HG02970 (cell line): Measurements from ENCODE around the gene C2orf92.

Source experiments
- ATAC-seq: cut with Tn5 transposase; IDR thresholded peaks from one replicate; pipeline ENCODE4 v1.9.1; 2021; ENCODE audit warnings: mild to moderate bottlenecking, moderate library complexity, moderate number of reproducible peaks; ENCODE audit not compliant: unreplicated experiment, low FRiP score

The C2orf92 gene

DNA sequence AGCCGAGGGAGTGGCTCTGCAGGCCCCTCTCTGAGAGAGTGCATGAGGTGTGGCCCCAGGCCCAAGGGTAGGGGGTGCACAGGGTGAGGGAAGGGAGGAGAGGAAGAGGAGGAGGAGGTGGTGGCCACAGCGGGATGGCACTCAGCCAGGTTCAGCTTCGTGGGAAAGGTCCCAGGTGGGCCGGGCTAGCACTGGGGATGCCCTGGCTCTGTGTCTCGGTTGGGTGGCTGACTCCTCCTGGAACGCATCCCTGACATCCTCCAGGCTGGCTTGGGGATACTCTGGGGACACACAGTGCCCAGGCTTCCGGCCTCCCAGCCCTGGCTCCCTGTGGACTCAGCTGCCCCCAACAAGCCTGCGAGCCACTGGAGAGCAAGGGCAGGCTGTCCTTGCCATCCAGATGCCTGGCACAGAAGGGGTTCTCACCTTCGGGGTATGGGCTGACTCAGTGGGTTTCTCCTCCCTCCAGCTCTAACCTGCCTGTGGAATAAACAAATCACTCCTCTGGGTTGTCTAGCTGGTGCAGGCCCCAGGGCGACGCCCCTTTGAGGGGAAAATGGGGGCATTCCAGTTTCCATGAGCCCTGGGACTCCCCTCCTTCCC, 43.3 kb downstream of the C2orf92 start:
- no peak for ATAC-seq

GRCh38 chr2:97713296-97714083, 44.0 kb downstream of the C2orf92 start, which contains the start of gene ZAP70:
ZAP70 (plus strand) TSS chr2:97713576; CDS start chr2:97724037, 10,461 bp downstream.
- ATAC-seq = no peak

- no peak for ATAC-seq
Measured at GRCh38 chr2:97714084-97714949, 44.8 kb downstream of the C2orf92 start.

DNA sequence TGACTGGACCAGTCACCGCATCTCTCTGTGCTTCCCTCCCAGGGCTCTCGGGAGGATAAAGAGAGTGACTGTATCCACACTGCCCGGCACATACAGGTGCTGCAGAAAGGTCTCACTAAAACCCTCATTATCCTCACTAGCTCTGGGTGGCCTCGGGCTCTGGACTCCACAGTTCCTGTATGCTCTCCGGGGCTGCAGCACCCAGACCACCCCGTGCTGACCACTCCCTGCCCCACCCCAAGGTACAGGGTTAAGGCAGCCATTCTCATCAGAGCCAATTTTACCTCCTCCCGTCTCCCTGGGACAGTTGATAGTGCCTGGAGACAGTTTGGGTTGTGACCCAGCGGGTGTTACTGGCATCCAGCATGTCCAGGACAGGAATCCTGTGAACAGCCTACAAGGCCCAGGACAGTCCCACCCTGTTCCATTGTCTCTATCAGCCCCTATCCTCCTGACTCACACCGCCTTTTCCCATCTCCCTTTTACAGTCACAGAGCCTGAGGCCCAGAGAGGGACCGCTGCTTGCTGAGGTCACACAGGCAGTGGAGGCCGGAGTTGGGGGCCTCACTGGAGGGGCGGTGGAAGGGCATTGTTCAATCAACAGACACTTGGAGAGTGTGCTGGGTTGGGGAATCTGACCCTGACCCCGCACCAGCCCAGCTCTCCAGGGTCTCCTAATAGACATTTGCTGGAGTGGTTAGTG, 45.6 kb downstream of the C2orf92 start:
- ATAC-seq = no peak

DNA sequence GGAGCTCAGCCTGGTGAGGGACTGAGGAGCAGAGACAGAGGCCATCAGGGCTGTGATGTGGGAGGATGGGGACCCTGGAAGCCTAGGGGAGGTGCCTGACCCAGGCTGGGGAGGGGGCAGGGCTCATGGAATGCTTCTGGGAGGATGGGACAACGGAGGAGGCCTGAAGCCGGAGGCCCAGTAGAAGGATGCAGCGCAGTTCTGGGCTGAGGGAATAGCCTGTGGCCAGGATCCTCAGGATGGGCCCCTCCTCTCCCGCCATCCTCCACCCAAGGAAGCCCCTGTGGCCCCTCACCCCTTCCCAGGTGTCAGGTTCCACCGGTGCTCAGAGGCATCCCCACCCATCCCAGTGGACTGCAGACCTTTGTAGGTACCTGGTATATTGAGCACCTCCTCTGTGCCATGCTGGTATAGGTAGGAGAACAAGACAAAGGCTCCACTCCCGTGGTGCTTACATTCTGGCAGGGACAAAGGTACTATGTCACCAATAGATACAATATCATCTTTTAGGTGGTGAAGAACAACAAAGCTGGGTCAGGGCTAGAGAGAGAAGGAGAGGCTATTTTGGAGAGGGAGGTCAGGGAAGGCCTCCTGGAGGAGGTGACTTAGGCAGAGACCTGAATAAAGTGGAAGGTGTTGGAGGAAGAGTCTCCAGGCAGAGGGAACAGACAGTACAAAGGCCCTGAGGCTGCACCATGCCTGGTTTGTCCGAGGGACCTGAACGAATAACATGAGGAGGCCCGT, 46.6 kb downstream of the C2orf92 start:
- no peak for ATAC-seq

DNA sequence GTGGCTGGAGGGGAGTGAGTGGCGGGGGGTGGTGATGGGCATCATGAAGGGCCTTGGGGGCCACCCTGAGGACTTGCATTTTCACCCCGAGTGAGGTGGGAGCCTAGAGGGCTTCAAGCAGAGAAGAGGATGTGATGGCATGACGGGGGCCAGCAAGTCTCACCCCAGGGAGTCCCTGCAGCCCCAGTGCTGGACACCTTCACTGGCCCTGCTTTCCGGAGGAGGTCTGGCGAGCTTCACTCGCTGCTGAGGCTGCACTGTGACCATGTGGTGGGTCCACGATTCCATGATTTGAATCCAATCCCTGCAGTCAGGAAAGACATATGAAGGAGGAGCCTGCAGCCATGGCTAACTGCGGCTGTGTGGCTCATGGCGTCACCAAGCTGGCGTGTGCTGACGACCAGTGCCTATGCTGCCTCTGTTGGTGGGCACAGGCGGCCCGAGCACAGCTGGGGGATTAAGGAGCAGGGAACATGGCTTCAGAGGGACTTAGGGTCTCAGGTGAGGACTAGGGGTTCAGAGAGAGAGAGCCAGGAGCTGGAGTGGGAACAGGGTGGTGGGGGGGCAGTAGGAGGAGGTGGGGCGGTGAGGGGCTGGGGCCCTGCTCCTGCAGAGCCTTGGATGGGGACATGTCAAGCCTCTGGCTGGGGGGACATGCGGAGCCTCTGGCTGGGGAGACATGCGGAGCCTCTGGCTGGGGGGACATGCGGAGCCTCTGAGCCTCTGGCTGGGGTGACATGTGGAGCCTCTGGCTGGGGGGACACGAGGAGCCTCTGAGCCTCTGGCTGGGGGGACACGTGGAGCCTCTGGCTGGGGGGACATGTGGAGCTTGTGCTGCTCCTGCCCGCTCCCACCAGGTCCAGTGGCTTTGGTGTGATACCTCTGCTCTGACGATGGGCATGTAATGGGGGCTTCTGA, 47.4 kb downstream of the C2orf92 start:
- ATAC-seq = no peak

DNA sequence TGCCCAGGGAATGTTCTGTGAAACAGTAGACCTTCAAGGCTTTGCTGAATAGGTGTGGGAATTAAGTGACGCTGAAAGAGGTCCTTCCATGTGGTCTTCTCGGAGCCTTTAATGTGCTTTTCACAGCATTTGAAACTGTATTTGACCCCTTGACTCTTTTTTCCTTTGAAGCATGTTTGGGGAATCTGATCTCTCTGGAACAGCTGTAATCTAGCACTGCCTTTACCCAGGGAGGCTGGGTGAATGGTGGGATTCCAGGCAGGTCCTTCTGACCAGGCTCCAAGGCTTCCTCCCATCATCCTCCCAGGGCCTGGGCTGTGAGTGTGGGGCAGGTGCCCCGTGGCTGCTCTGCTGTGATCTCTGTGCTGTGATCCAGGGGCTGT, 48.1 kb downstream of the C2orf92 start:
- ATAC-seq = no peak

DNA sequence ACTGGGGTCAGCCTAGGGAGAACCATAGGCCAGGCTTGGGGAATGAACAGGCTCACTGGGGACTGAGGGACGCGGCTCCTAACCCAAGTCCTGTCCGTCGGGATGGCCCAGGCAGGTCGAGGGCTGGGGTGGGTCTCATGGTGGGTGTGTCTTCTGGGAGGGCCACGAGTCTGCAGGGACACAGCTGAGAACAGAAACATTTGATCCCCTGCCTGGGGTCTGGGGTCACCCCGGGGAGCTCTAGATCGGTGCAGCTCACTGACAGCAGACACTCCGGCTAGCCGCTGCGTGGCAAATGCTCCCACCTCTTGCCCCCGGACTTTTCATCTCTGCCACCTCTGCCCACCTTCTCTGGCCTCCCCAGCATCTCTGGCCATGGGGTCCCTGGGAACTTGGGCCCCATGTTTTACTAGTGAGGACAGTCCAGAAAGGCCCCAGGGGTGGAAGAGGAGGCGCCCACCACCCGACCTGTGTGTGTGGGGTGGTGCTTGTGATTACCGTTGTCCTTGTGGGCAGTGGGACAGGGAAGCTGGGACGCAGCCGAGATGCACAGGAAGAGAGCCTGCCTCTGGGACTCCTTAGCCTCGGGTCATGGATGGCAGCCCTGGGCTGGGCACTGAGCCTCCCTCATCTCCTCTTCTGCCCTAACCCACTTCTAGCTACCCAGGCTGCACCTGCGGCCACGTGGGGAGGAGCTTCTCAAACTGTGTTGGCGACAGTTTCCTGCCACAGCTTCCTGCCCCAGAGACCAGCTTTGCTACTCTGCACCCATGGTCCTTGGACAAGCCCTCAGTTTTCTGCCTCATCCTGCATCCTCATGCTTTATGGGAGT, 48.8 kb downstream of the C2orf92 start:
- no peak for ATAC-seq

- no peak for ATAC-seq
Measured at GRCh38 chr2:97718942-97719341, 49.4 kb downstream of the C2orf92 start.

DNA sequence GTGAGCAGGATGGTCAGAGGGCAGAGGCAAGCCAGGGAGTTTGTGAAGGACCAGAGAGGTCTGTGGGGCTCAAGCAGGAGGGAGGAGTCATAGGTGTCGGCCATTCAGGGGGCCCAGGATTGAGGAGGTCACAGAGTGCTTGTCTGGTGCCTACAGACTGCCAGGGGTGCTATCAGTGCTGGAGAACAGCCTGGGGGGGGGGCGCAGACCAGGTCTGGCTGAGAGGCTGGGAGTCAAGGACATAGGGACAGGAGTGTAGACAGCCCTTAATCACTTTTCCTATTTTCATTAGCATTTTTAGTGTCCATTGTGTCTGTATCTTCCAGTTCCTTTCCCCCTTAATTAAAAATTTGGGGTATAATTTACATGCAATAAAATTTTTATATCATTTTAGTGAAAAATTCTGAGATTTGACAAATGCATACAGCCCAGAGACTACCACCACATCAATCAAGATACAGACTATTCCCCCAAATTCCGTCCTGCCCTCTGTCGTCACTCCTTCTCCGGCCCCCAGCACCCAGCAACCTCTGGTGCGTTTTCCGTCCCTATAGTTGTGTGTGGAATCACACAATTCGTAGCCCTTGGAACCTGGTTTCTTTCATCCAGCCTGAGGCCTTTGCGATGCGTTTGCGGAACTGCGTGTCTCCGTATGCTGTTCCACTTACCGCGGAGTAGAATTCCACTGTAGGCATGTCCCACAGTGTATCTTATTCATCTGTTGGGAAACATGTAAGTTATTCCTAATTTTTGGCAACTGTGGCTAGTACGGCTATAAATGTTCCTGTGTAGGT, 50.0 kb downstream of the C2orf92 start:
- no peak for ATAC-seq

DNA sequence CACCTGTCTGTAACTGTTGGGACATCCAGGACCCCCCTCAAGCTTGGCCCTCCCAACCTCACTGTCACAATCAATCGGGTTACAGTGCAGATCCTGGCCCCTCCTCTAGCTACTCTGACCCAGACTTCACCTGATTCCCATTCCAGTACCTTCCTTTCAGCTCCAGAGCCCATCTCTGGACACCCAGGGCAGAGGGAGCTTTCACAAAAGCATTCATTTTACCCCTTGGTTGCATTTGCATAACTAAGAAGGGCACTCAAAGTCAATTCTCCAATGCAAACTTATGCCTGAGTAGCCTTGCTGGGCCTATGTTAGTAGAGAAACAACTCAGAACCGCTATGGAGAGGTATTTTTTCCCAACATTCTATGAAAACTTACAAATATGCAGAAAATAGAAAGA, 51.2 kb downstream of the C2orf92 start:
- ATAC-seq = no peak

DNA sequence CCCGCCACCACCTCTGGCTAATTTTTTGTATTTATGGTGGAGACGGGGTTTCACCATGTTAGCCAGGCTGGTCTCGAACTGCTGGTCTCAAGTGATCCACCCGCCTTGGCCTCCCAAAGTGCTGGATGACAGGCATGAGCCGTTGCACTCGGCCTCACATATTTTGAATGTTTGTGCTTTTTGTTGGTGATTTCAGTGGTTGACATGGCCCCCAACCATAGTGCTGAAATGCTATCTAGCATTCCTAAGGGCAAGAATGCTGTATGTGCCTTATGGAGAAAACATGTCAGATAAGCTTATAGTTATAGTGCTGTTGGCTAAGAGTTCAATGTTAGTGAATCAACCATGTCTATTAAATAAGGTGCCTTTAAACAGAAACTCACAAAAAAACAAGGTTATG, 52.7 kb downstream of the C2orf92 start:
- ATAC-seq = no peak

- ATAC-seq = no peak
Measured at GRCh38 chr2:97723156-97724072, 53.9 kb downstream of the C2orf92 start.

- ATAC-seq = no peak
Measured at GRCh38 chr2:97724073-97724410, 54.5 kb downstream of the C2orf92 start.

DNA sequence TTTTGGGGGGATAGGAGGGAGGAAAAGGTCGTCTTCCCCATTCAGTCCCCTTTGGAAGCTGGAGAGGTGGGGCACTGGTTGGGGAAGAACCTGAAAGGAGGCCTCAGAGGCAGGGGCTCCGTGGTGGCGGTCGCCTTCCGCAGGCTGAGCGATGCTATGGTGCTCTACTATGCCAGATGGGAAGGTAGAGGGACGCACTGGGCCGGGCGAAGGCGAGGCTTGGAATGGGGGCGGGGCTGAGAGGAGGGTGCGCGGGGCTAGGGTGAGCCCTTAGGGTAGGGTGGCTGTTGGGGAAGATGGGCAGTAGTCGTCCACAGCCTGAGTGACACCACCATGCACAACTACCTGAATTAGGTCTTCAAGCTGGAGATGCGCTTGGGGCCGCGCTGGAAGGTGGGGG, 55.0 kb downstream of the C2orf92 start:
- no peak for ATAC-seq

GRCh38 chr2:97724946-97725688, 55.6 kb downstream of the C2orf92 start:
- no peak for ATAC-seq
